PC-9 (cell line): ENCODE data around the gene CPNE1. TPM values are rescaled to one million over a fixed set of nuclear protein-coding genes. Genes with fewer than 3 reads are reported as not detected.

Experiments
- BruUV-seq: library from RNA; stranded (reverse); fragments of 400-500 nt; replicated peaks from 2 replicates; lab custom pipeline; 2021; lab: Mats Ljungman, UMichigan
- CTCF ChIA-PET: fragments of 300-600 bp; sonication (Branson Sonifier 250); formaldehyde crosslinking; loops from one replicate; lab custom pipeline; 2022; ENCODE audit warnings: antibody characterized with exemption; lab: Charles Lee
- POLR2A ChIA-PET: fragments of 300-600 bp; sonication (Branson Sonifier 250); formaldehyde crosslinking; loops from one replicate; lab custom pipeline; 2022; ENCODE audit warnings: antibody characterized with exemption; ENCODE audit not compliant: unreplicated experiment; lab: Charles Lee
- DNase-seq, 2 experiments: peaks; one replicate each; pipeline versions ENCODE4 v3.0.0 to v3.0.0-alpha.2; 2015 to 2022; ENCODE audit warnings: mixed read lengths in 1 of 2
- H2AFZ ChIP-seq: fragments of 200-600 bp; sonication (generic); 2 replicates; pipeline ENCODE4 v1.8.1; 2017; ENCODE audit warnings: antibody characterized with exemption
- H3F3A ChIP-seq: fragments of 200-600 bp; sonication (generic); 2 replicates; pipeline ENCODE4 v1.8.1; 2017; ENCODE audit warnings: antibody characterized with exemption, mild to moderate bottlenecking, low read depth; ENCODE audit not compliant: insufficient read depth
- H3K27ac ChIP-seq: fragments of 200-600 bp; sonication (generic); 2 replicates; pipeline ENCODE4 v1.6.1; 2016; ENCODE audit warnings: mixed run types
- H3K27me3 ChIP-seq: fragments of 200-600 bp; sonication (generic); 2 replicates; pipeline ENCODE4 v1.6.1; 2016; ENCODE audit warnings: low read depth, mixed run types; ENCODE audit not compliant: insufficient read depth
- H3K36me3 ChIP-seq: fragments of 200-600 bp; sonication (generic); 2 replicates; pipeline ENCODE4 v1.6.1; 2016; ENCODE audit warnings: low read depth, mixed run types
- H3K4me1 ChIP-seq: fragments of 200-600 bp; sonication (generic); replicated peaks from 2 replicates; pipeline ENCODE4 v1.6.1; 2016; ENCODE audit warnings: mixed run types; ENCODE audit not compliant: insufficient read depth
- H3K4me2 ChIP-seq: fragments of 200-600 bp; sonication (generic); 2 replicates; pipeline ENCODE4 v1.6.1; 2017; ENCODE audit warnings: mixed run types
- H3K4me3 ChIP-seq: fragments of 200-600 bp; sonication (generic); 2 replicates; pipeline ENCODE4 v1.6.1; 2016; ENCODE audit warnings: mixed run types
- H3K79me2 ChIP-seq: fragments of 200-600 bp; sonication (generic); 2 replicates; pipeline ENCODE4 v1.6.1; 2017; ENCODE audit warnings: low read depth, mixed run types
- H3K9me2 ChIP-seq: fragments of 200-600 bp; sonication (generic); 2 replicates; pipeline ENCODE4 v1.8.1; 2017; ENCODE audit warnings: mild to moderate bottlenecking; ENCODE audit not compliant: insufficient read depth
- H3K9me3 ChIP-seq: fragments of 200-600 bp; sonication (generic); 2 replicates; pipeline ENCODE4 v1.8.1; 2016; ENCODE audit warnings: low read depth; ENCODE audit not compliant: insufficient read depth
- H4K20me1 ChIP-seq: fragments of 200-600 bp; sonication (generic); 2 replicates; pipeline ENCODE4 v1.8.1; 2017; ENCODE audit not compliant: insufficient read depth
- CTCF ChIP-seq: fragments of 200-600 bp; sonication (generic); conservative IDR thresholded peaks from 2 replicates; pipeline ENCODE4 v1.6.1; 2017; ENCODE audit warnings: mixed run types, antibody characterized with exemption, mild to moderate bottlenecking, moderate library complexity
- EZH2 ChIP-seq: fragments of 200-600 bp; sonication (generic); IDR thresholded peaks from 2 replicates; pipeline ENCODE4 v1.8.0; 2017; ENCODE audit warnings: antibody characterized with exemption, low read depth
- intact Hi-C: fragments of 100-400 bp; cut with micrococcal nuclease; formaldehyde crosslinking; loops from one replicate; pipeline ENCODE4 v1.10.0; 2022; ENCODE audit not compliant: unreplicated experiment
- total RNA-seq: library from RNA; stranded (reverse); gene quantifications from 2 replicates; pipeline ENCODE4 v1.2.3, GENCODE V29; 2021

Gene CPNE1
- total RNA-seq, 1 experiment from 2014 or later: 271 TPM

GRCh38 chr20:35618263-35619131 is 46.2 kb downstream of the CPNE1 start:
- Histone ChIP-seq H3K9me2 (no peaks in the 10 kb centered on the region), H3K4me2 (peak overlapping the region; percentile 100), H4K20me1 (no peaks in the 10 kb centered on the region), H2AFZ (peak overlapping the region; percentile 75; the same call in 1 of the 2 replicates), H3K79me2 (peaks cover 11% of the 10 kb centered on the region), H3K36me3 (no peaks in the 10 kb centered on the region), H3K4me3 (peak overlapping the region; percentile 61), H3K4me1 (peaks cover 22% of the 10 kb centered on the region), H3K27me3 (no peaks in the 10 kb centered on the region), H3F3A (peaks cover 54% of the 10 kb centered on the region), H3K9me3 (no peaks in the 10 kb centered on the region), H3K27ac (no peak overlapping the region)
- no peak for TF ChIP-seq EZH2
- TF ChIP-seq CTCF: no peak
- DNase-seq: peak in 1 of 2 experiments; percentile 51
- intact Hi-C loops: loop anchor here (5.0 kb wide), 2 partner anchors 79 to 166 kb away; partner anchors contain the start of genes NFS1 and ROMO1
- CTCF ChIA-PET: interaction anchor here (0.9 to 1.3 kb wide), 5 partner anchors 42 to 171 kb away, joined by 3 to 5 read pairs (median 3); partner anchors contain the start of genes CPNE1 and RBM12
- BruUV-seq: no TSS peak
- POLR2A ChIA-PET: interaction anchor here (0.6 to 1.2 kb wide), 5 partner anchors 43 to 440 kb away, joined by 3 to 11 read pairs (median 4); partner anchors contain the start of genes ERGIC3 and RBM39

DNA sequence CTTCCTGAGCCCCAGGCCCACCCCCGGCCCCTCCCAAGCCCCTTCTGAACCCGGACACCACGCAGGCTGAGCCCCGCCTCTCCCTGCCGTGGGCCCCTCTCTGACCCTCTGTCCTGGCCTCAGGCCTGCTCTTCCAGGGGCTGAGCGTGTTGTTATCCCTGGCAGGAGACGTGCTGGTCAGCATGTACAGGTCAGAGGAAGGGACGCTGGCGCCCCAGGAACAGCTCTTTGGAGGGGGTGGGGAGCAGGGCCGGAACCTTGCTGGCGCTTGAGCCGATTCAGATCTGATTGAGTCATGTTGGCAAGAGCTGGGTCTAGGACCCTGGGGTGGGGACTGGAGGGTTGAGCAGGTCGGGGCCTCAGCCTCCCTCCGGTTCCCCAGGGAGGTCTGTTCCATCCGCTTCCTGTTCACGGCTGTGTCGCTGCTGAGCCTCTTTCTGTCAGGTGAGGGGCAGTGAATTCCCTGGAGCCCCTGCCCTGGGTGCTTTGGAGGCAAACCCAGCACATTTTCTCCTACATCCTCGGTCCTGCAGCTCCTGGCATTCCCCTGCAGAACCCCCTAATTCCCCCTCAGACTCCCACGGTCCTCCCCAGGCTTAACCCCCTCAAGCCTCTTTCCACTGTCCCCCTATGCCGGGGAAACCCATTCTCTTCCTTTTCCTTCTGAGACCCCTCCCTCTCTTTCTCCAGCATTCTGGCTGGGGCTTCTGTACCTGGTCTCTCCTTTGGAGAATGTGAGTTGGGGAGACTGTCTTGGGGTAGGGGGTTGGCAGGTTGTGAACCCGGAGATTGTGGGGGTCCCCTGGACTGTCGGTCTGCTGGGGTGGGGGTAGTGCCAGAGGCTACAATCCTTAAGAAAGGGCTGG is 47.1 kb downstream of the CPNE1 start:
- Histone ChIP-seq H2AFZ (peak overlapping the region; percentile 75; the same call in 1 of the 2 replicates), H3K36me3 (no peaks in the 10 kb centered on the region), H3K4me3 (peak overlapping the region; percentile 61), H3K9me3 (no peaks in the 10 kb centered on the region), H3K9me2 (no peaks in the 10 kb centered on the region), H4K20me1 (no peaks in the 10 kb centered on the region), H3K27ac (peak overlapping the region; percentile 73), H3K4me2 (peak overlapping the region; percentile 100), H3K4me1 (peaks cover 22% of the 10 kb centered on the region), H3K27me3 (no peaks in the 10 kb centered on the region), H3K79me2 (peaks cover 11% of the 10 kb centered on the region), H3F3A (peaks cover 53% of the 10 kb centered on the region)
- POLR2A ChIA-PET: interaction anchor here (0.5 to 1.0 kb wide), 9 partner anchors 8 to 788 kb away, joined by 3 to 31 read pairs (median 4); no protein-coding TSS in a partner anchor
- no TSS peak for BruUV-seq
- intact Hi-C loops: loop anchor here (2.0 to 5.0 kb wide), 4 partner anchors 45 to 165 kb away; partner anchors contain the start of genes NFS1 and ROMO1
- peak; percentile 76 to 79 for DNase-seq
- TF ChIP-seq CTCF (no peak; the same call in 1 of the 2 replicates), EZH2 (no peak)
- CTCF ChIA-PET: interaction anchor here (1.0 to 1.1 kb wide), 2 partner anchors 10 to 43 kb away, joined by 3 to 4 read pairs; no protein-coding TSS in a partner anchor
